Choroid plexus epithelial cell (primary cell): Measurements from ENCODE around the gene AKAP13.

Source experiments
- DNase-seq: peaks from one replicate; pipeline ENCODE4 v3.0.0-alpha.2; 2010; ENCODE audit warnings: low read depth
- H3K4me3 ChIP-seq: 2 replicates; pipeline ENCODE4 v1.5.1; 2011; ENCODE audit warnings: low read depth, mild to moderate bottlenecking, control low read depth, low read length, moderate library complexity
- TF ChIP-seq, protein P1 (sequence below): conservative IDR thresholded peaks from 2 replicates; pipeline ENCODE4 v1.5.1; 2011; ENCODE audit warnings: low read depth, mild to moderate bottlenecking, control low read depth, inconsistent platforms, low read length, moderate library complexity

AKAP13 gene

DNA sequence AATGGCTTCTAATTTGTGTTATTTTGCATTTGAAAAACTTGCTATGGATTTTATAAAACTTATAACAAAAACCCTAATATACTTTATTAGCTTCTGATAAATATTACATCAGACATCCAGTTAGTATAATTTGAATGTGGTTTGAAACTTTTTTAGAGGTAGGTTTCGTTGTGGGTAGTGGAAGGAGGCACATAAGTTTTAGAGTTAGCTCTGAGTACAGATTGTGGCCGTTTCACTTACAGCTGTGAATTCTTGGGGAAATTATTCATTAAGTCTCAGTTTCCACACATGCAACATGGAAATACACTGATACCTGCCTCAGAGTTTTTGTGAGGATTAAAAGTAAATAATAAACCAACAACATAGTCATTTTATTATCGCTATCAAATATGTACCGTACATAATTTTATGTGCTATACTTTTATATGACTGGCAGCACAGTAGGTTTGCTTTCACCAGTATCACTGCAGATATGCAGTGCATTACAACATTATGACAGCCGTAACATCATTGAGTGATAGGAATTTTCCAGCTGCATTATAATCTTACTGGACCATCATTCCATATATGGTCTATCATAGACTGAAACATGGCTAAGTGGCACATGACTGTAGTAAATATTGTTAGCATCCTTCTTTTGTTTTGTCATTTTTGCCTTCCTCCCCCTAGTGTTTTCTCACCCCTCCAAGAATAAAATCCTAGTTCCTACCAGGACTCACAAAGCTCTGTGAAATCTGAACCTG, 175.6 kb downstream of the AKAP13 start:
- DNase-seq: no peak
- TF ChIP-seq, protein P1, sequence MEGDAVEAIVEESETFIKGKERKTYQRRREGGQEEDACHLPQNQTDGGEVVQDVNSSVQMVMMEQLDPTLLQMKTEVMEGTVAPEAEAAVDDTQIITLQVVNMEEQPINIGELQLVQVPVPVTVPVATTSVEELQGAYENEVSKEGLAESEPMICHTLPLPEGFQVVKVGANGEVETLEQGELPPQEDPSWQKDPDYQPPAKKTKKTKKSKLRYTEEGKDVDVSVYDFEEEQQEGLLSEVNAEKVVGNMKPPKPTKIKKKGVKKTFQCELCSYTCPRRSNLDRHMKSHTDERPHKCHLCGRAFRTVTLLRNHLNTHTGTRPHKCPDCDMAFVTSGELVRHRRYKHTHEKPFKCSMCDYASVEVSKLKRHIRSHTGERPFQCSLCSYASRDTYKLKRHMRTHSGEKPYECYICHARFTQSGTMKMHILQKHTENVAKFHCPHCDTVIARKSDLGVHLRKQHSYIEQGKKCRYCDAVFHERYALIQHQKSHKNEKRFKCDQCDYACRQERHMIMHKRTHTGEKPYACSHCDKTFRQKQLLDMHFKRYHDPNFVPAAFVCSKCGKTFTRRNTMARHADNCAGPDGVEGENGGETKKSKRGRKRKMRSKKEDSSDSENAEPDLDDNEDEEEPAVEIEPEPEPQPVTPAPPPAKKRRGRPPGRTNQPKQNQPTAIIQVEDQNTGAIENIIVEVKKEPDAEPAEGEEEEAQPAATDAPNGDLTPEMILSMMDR: no peak
- H3K4me3 ChIP-seq: no peak overlapping the region

DNA sequence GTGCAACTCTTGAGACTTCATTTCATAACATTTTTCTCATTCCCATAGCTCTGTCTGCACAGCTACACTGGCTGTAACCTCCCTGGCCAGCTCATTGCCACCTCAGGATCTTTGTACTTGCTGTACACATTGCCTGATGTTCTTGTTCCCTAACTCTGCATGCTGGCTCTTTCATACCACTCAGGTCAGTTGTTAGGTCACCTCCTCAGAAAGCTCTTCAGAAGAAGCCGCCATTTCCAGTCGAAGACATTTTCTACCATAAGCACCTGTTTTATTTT, 176.2 kb downstream of the AKAP13 start:
- peak; percentile 69 for DNase-seq
- no peak overlapping the region for H3K4me3 ChIP-seq
- TF ChIP-seq, protein P1: no peak

DNA sequence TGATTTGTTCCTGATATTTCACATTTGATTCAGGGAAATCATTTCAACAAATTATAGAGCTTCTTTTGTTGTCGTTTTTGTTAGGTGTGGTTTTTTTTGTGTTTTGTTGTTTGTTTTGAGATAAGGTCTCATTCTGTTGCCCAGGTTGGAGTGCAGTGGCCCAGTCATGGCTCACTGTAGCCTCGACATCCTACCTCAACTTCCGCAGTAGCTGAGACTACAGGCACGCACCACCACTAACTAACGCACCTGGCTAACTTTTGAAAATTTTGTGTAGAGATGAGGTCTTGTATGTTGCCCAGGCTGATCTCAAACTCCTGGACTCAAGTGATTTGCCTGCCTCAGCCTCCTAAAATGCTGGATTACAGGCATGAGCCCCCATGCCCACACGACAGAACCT, 177.0 kb downstream of the AKAP13 start:
- DNase-seq: no peak
- H3K4me3 ChIP-seq: no peak overlapping the region
- TF ChIP-seq, protein P1: no peak

DNA sequence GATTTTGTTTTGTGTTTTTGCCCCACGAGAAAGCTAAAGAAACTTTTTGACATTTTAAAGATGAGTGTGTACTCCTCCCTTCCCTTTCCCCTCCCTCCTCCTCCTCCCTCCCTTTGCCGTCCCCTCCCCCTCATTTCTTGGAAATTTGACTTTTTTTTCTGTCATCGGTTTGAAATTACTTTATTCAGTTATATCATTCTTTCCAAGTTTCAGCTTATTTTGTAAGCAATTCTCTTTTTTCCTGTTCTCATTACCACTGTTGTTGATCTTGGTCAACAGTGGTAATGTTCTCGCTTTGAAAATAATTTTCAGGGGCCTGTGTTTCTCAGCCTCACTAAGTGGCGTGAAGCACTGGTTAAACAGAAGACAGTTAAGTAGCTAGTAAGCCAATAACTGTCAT, 178.4 kb downstream of the AKAP13 start:
- H3K4me3 ChIP-seq: no peak overlapping the region
- DNase-seq: no peak
- TF ChIP-seq, protein P1: no peak

DNA sequence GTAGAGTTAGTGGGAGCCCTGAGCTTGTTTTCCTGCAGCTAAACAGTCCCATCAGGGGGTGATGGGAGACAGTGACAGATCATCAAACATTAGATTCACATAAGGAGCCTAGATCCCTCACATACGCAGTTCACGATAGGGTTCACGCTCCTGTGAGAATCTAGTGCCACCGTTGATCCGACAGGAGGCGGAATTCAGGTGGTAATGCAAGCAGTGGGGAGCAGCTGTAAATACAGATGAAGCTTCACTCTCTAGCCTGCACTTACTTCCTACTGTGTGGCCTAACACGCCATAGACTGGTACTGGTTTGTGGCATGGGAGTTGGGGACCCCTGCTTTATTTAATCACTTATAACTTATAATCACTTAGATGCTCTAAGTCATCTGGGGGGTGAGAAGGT, 179.1 kb downstream of the AKAP13 start:
- no peak for DNase-seq

DNA sequence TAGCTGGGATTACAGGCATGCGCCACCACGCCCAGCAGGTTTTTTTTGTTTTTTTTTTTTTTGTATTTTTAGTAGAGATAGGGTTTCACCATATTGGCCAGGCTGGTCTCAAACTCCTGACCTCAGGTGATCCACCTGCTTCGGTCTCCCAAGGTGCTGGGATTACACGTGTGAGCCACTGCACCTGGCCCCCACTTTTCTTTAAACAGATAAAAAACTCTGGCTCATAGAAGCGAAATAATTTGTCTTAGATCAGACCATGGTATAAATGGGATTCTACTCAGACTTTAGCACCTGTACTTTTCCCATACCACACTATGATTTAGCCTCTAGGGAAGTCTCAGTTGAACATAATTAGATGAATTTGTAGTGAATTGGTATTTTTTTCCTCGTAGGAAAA, 182.4 kb downstream of the AKAP13 start:
- TF ChIP-seq, protein P1: no peak
- DNase-seq: no peak
- no peak overlapping the region for H3K4me3 ChIP-seq

More for the DNA sequence above, 179.1 kb downstream of the AKAP13 start:
- TF ChIP-seq, protein P1: no peak
- H3K4me3 ChIP-seq: no peak overlapping the region

DNA sequence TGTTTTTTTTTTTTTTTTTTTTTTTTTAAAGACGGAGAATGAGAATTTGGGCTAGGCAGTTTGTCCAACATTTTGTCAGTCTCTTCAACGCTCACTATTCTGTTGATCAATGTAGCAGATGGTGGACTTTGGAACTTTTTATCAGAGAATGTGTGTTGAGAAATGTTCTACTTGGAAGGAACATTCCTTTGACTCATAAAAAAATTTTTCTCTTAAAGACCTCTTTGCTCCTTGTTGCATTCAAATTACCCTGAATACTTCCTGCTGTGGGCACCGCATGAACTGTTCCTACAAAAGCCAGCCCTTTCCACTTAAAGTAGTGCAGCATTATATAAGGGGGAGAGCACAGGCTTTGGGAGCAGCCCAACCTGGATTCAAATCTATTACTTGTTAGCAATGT, 182.9 kb downstream of the AKAP13 start:
- peak; percentile 89 for DNase-seq
- H3K4me3 ChIP-seq: no peak overlapping the region
- TF ChIP-seq, protein P1: no peak
